Tibial artery (tissue), 4 donors: ENCODE measurements around the gene ASB11.

ENCODE experiments used
- DNase-seq, 2 donors: peaks; one replicate each; pipeline ENCODE4 v3.0.0-alpha.2; 2019
- H3K27ac ChIP-seq, 2 donors: fragments of 200-600 bp; sonication (generic) in 1 of 2; 1 replicate in 1 of 2; 2 replicates in 1 of 2; pipeline ENCODE4 v1.5.1; 2018 to 2019; ENCODE audit warnings: mild to moderate bottlenecking in 1 of 2
- H3K27me3 ChIP-seq, 2 donors: fragments of 200-600 bp; sonication (generic) in 1 of 2; one replicate each; pipeline versions ENCODE4 v1.5.1 to v1.6.0; 2016 to 2019
- H3K36me3 ChIP-seq, 3 donors: fragments of 200-600 bp; sonication (generic) in 2 of 3; one replicate each; pipeline ENCODE4 v1.5.1; 2016 to 2019; ENCODE audit warnings: mild to moderate bottlenecking in 2 of 3
- H3K4me1 ChIP-seq, 4 donors: fragments of 200-600 bp; sonication (generic) in 2 of 4; 1 replicate in 3 of 4; 2 replicates in 1 of 4; pipeline ENCODE4 v1.5.1; 2016 to 2019
- H3K4me3 ChIP-seq, 2 donors: fragments of 200-600 bp; sonication (generic) in 1 of 2; 1 replicate in 1 of 2; 2 replicates in 1 of 2; pipeline ENCODE4 v1.5.1; 2018 to 2019; ENCODE audit warnings: mild to moderate bottlenecking in 2 of 2
- H3K9me3 ChIP-seq, 3 donors: fragments of 200-600 bp; sonication (generic) in 1 of 3; one replicate each; pipeline ENCODE4 v1.5.1; 2016 to 2019
- intact Hi-C: fragments of 100-400 bp; cut with DNase I; formaldehyde crosslinking; loops from one replicate; pipeline ENCODE4 v1.15.0; 2023; ENCODE audit warnings: low total_unique reads
- TF ChIP-seq, protein P1 (sequence below), 2 experiments: fragments of 200-600 bp in 1 of 2; fragments of 450-650 bp in 1 of 2; IDR thresholded peaks; one replicate each; pipeline ENCODE4 v1.5.1; 2017 to 2019; ENCODE audit warnings: antibody characterized with exemption in 2 of 2, mild to moderate bottlenecking in 1 of 2, moderate library complexity in 1 of 2

Gene ASB11, protein sequence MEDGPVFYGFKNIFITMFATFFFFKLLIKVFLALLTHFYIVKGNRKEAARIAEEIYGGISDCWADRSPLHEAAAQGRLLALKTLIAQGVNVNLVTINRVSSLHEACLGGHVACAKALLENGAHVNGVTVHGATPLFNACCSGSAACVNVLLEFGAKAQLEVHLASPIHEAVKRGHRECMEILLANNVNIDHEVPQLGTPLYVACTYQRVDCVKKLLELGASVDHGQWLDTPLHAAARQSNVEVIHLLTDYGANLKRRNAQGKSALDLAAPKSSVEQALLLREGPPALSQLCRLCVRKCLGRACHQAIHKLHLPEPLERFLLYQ

DNA sequence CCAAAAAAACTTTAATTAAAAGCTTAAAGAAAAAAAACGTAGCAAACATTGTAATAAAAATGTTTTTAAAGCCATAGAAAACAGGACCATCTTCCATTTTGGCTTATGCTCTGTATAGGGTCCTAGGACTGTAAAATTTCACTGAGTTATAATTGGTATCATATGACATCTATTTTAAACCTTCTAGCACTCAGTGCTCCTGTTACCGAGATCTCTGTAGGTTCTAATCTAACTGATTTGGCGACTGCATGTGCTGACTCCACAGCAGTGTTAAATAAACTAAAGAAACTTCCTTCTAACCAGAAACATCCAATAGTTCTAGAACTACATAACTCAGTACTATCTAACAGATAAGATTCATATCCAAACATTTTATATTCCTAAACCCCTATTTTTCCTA, at the start of gene ASB11:
ASB11 (minus strand) TSS at position 132 of the 400 bp plus-strand sequence; CDS start at position 97, 35 bp downstream.
- TF ChIP-seq, protein P1, sequence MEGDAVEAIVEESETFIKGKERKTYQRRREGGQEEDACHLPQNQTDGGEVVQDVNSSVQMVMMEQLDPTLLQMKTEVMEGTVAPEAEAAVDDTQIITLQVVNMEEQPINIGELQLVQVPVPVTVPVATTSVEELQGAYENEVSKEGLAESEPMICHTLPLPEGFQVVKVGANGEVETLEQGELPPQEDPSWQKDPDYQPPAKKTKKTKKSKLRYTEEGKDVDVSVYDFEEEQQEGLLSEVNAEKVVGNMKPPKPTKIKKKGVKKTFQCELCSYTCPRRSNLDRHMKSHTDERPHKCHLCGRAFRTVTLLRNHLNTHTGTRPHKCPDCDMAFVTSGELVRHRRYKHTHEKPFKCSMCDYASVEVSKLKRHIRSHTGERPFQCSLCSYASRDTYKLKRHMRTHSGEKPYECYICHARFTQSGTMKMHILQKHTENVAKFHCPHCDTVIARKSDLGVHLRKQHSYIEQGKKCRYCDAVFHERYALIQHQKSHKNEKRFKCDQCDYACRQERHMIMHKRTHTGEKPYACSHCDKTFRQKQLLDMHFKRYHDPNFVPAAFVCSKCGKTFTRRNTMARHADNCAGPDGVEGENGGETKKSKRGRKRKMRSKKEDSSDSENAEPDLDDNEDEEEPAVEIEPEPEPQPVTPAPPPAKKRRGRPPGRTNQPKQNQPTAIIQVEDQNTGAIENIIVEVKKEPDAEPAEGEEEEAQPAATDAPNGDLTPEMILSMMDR (IDR thresholded peaks at IDR 0.05): no peak
- intact Hi-C loops: no loop called here
- H3K27ac ChIP-seq: no peak within 1 kb of the TSS
- DNase-seq: no peak
- H3K4me1 ChIP-seq: peaks cover 0 to 3% (median 0%) of the 10 kb centered on the region in 4 donors
- no peaks in the 10 kb centered on the region for H3K27me3 ChIP-seq
- H3K4me3 ChIP-seq: no peak within 1 kb of the TSS
- H3K36me3 ChIP-seq: peaks cover 0 to under 1% (median 0%) of the 10 kb centered on the region in 3 donors
- no peaks in the 10 kb centered on the region for H3K9me3 ChIP-seq

GRCh38 chrX:15359701-15360100, 44.3 kb upstream of the ASB11 start:
- TF ChIP-seq, protein P1 (IDR thresholded peaks at IDR 0.05): no peak

DNA sequence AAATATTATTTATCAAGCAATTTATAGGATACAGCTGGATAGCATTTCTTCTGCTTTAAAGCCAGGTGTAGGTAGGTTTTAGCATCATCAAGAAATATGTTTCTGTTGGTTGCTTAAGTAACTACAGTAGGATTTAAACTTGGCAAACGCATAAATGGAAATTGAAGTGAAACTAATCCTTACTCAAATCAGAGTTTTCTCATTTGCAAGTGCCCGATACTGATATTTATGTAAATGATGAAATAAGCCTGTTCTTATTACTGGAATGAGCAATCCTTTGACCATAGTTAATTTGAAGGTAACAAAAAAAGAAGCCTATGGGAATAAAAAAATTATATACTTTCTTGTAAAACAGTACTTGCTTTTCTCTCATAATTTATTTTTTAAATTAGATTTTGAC, 43.1 kb upstream of the ASB11 start:
- TF ChIP-seq, protein P1 (IDR thresholded peaks at IDR 0.05): no peak
- intact Hi-C loops: no loop called here
- DNase-seq: no peak
- Histone ChIP-seq H3K36me3 (no peaks in the 10 kb centered on the region), H3K4me3 (no peak overlapping the region), H3K27me3 (no peaks in the 10 kb centered on the region), H3K27ac (no peak overlapping the region), H3K9me3 (no peaks in the 10 kb centered on the region), H3K4me1 (no peaks in the 10 kb centered on the region)

More at GRCh38 chrX:15359701-15360100, 44.3 kb upstream of the ASB11 start:
- Histone ChIP-seq H3K36me3 (no peaks in the 10 kb centered on the region), H3K4me3 (no peak overlapping the region), H3K4me1 (no peaks in the 10 kb centered on the region), H3K27ac (no peak overlapping the region), H3K27me3 (no peaks in the 10 kb centered on the region), H3K9me3 (no peaks in the 10 kb centered on the region)
- DNase-seq: no peak
- intact Hi-C loops: no loop called here

GRCh38 chrX:15356444-15356843, 41.0 kb upstream of the ASB11 start:
- Histone ChIP-seq H3K4me3 (no peak overlapping the region), H3K9me3 (no peaks in the 10 kb centered on the region), H3K36me3 (no peaks in the 10 kb centered on the region), H3K27me3 (no peaks in the 10 kb centered on the region), H3K4me1 (no peaks in the 10 kb centered on the region), H3K27ac (no peak overlapping the region)
- no peak for DNase-seq
- TF ChIP-seq, protein P1 (IDR thresholded peaks at IDR 0.05): no peak
- intact Hi-C loops: no loop called here

GRCh38 chrX:15350329-15350996, 35.0 kb upstream of the ASB11 start:
- no peak overlapping the region for H3K27ac ChIP-seq
- no peak for DNase-seq
- no peak overlapping the region for H3K4me3 ChIP-seq
- no peaks in the 10 kb centered on the region for H3K27me3 ChIP-seq
- no peaks in the 10 kb centered on the region for H3K36me3 ChIP-seq
- no peaks in the 10 kb centered on the region for H3K9me3 ChIP-seq
- intact Hi-C loops: no loop called here
- TF ChIP-seq, protein P1 (IDR thresholded peaks at IDR 0.05): no peak
- H3K4me1 ChIP-seq: no peaks in the 10 kb centered on the region
